GM21619 (cell line): Measurements from ENCODE around the gene PTPN20.
"Not testable (repeated sequence)": the region's sequence is repeated elsewhere in the genome, so short reads cannot be mapped to it uniquely, and the experiment has no call there.

ENCODE experiments used
- ATAC-seq: cut with Tn5 transposase; IDR thresholded peaks from one replicate; pipeline ENCODE4 v1.9.1; 2021; ENCODE audit not compliant: unreplicated experiment

Gene PTPN20

DNA sequence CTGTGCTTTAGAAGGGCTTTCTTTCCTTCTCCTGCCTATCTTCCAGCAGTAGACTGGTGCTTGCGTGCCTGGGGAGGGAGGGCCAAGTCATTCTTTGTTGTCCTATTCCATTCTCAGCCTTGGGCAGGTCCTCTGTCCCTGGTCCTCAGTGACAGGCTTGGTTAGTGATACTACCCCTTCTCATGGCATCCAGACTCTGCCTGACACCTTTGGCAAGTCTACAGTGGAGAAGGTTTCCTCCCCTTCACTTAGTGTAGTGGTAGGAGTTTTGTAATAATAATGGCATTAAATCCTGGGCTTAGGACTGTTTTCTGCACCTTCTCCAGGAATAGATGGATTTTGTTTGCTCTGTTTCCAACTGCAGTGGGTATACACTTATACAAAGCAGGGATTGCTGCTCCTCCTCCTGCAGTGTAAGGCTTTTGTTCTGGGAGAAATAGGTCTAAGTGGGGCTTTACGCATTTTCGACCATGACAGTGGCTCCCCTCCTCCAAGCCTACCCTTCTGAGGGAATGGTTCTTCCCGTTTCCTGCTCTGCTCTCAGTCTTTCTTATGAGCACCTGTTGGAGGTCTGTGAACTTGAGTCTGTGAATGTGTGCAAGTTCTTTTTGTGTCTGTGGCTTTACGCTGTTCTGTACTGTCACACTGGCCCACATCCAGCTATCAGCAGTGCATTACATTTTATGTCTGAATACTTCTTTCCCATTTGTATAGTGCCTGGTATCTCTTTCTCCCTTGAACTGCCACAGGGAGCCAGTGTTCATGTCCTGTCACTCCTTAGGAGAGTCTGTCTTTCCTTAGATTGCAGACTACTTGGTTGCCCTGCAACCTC lies 37.7 kb downstream of the PTPN20 start:
- ATAC-seq = not testable (repeated sequence)

DNA sequence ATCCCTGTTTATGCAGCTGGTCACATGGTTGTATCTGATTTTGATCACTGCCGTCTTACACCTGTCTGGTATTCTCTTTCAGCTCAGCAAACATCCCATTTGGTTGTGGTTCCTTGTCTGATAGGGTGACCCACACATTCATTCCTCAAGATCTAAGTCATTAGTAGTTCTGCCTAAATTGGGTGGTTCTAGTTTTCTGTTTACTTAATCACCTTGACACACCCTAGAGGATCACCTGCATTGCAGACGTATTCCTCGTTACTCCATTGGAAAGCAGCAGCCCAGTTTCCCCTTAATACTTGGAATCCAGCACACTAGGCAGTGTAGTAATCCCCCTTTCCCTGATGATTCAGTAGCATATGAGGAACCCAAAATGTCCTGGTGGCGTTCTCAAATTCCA lies 41.3 kb downstream of the PTPN20 start:
- ATAC-seq = not testable (repeated sequence)

DNA sequence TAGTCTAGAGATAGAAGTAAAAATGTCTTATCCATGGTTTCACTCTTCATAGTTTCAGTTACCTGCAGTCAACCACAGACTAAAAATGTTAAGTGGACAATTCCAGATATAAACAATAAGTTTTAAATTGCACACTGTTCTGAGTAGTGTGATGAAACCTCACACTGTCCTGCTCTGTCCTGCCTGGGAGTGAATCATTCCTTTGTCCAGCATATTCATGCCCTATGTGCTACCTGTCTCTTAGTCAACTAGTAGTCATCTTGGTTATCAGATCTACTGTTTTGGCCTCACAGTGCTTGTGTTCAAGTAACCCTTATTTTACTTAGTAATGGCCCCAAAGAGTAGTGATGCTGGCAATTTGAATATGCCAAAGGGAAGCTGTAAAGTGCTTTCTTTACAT lies 49.5 kb downstream of the PTPN20 start:
- ATAC-seq = not testable (repeated sequence)

DNA sequence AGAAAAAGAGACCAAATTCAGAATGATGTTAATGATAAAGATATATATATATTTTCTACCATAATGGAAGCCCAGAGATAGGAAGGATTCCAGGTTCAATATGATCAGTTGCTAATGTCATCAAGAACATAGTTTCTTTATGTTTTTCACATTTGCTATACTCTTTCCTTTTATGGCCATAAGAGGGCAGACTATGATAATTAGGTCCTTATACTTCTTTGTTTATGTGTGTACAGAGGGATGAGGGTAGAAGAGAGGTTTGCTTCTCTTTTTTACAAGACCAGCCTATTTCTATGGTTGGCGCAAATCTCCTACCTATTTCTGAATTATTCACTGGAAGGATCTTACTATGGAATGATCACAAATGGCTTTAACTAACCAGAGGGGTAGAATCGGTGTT lies 52.1 kb downstream of the PTPN20 start:
- not testable (repeated sequence) for ATAC-seq

DNA sequence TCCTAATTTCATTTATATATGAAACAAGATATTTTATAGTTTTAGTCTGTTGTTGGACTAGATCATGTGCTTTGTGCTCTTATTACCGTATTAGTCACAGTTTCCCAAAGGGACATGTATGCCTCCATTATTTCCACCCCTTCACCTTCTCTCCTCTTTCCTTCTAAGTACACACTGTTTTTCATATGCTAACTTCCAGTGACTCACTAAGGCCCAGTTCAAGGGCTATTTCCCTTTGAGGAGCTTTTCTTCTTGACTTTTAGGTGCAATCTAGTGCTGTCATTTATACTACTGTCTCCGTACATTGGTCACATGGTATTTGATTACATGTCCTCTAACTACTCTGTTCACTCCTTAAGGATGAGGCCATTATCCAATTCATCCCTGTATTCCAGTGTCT lies 55.8 kb downstream of the PTPN20 start:
- not testable (repeated sequence) for ATAC-seq

DNA sequence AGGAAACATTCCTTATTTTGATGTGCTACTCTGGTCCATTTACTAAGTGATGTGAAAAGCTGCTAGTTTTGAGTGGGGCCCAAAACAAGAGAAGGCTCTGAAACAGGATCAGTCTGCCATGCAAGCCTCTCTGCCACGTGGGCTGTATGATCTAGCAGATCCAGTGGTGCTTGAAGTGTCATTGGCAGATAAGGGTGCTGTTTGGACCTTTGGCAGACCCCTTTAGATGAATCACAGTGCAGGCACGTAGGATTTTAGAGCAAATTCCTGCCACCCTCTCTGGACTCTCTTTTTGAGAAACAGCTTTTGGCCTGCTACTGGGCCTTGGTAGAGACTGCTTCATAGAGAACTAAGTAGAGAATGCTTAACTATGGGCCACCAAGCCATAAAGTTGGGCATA lies 69.0 kb downstream of the PTPN20 start:
- ATAC-seq = not testable (repeated sequence)

DNA sequence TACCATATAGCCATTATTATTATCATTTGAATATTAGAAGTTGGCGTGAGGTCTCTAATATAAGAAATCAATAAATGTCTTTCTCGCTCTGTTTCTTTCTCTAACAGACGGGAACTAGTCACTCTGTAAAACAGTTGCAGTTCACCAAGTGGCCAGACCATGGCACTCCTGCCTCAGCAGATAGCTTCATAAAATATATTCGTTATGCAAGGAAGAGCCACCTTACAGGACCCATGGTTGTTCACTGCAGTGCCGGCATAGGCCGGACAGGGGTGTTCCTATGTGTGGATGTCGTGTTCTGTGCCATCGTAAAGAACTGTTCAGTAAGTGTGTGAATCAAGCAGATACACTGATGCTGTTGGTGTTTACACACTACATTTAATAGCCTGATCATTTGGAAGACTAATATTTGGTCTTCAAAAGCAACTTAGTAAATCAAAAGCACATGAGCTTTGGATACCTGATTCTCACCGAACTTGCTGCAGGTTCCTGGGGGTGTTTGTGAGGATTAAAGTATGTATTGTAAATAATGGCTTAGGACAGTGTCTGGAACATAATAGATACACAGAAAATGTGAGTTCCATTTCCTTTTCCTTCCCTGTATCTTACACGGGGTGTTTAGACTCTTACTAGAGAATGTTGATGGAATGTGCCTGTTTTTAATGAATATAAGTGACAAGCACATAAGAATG lies 76.2 kb downstream of the PTPN20 start:
- peak; percentile 84 for ATAC-seq

DNA sequence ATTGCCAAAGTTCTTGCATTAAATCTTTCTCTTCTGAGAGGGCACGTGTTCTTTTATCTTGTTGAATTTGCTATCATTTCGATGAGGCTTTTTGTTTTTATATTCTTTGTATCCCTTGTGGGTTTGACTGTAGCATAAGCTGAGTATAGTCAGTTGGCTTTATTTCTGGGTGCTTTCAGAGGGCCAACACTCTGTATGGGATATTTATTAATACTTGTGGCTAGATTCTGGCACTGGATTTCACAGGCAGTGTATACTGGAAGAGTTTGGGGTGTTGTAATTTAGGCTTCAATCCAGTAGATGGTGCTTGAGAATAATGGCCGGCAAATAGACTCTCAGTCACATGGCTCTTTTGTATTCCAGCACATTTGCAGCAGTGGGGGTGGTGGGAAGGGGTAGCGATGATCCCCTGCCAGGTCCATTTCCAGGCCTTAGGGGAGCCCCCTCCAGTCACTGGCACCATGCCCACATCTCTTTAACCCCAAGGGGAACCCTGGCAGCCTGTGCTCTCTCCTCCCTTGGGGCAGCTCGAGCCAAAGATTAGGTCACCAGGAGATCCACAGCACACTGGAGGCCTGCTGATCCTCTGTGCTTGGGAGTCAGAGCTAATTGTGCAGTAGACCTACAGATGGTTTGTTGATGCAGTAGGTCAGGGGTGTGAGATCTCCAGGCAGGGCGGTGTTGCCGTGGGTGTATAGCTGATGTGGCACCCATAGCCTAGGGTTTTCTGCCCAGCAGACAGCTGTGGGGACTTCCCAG lies 81.8 kb downstream of the PTPN20 start:
- no peak for ATAC-seq

DNA sequence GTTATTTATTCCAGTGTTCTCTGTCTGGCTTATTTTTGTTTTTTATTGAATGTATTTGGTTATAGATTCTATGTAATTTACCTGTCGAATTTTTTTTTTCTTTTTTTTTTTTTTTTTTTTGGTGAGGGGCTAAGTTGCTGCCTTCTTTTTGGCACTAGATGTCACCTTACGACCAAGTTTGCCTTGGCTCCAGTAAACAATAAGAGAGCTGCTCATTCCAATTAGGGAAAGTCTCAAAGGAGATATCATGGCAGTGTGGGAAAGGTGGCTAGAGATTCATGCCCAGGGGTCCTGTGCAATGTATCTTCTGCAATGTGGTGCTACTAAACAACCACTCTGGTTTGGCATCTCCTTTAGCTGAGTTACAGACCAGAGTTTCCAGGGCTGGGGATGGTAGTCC lies 84.0 kb downstream of the PTPN20 start:
- no peak for ATAC-seq

DNA sequence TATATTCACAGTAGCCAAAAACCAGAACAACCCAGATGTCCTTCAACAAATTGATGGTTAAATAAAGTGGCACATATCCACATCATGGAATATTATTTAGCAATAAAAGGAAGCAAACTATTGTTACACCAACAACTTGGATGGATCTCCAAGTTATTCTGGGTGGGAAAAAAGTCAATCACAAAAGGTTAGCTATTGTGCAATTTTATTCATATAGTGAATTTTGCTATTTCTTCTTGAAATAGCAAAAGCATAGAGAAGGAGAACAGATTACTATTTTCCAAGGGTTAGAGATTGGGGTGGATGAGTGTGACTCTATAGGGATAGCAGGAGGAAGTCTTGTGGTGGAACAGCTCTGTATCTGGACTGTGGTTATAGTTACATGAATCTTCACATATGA lies 87.0 kb downstream of the PTPN20 start:
- ATAC-seq = no peak

DNA sequence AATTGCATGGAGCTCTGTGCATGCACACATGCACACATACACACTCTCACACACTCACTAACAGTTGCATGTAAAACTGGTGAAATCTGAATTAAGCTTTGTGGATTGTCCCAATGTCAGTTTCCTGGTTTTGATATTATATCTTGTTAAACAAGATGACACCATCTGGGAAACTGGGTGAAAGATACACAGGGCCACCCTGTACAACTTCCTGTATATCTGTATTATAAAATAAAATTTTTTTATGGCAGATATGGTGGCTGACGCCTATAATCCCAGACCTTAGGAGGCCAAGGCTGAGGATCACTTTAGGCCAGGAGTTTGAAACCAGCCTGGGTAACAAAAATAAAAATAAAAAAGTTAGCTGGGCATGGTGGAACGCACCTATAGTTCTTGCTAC lies 87.4 kb downstream of the PTPN20 start:
- no peak for ATAC-seq

DNA sequence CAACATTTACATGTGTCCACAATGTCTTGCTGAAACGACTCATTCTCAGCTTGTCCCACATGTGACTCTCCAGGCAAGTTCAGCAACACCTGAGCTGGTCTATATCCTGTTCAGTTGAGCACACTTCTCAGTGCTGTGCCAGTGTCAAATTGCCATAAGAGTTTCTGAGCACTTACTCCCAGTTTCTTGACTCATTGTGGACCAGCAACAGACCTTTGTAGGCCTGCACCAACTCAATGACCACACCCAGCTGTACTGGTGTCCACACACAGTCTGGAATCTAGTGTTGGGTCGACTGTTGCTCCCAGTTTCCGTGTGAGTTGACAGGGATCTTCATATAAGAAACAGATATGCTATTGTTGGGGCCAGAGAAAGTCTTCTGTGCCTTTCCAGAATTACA lies 88.0 kb downstream of the PTPN20 start:
- no peak for ATAC-seq

DNA sequence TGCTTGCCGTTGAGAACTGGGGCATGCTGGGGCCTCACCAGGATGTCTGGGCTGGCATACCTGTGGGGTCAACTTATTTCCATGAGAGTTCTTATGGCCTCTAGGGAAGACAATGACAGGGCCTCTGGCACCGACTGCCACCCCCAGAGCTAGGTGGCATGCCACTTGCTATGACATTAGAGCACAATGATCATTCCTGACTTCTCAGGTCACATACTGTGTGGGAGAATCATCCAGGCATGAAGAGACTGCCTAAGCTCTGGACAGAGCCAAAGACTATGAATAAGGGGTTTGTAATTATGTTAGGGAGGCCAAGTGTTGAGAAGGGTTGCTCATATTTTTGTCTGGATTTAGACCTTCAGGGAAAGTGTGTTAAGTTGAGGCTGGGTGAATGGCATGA lies 97.5 kb downstream of the PTPN20 start:
- no peak for ATAC-seq

DNA sequence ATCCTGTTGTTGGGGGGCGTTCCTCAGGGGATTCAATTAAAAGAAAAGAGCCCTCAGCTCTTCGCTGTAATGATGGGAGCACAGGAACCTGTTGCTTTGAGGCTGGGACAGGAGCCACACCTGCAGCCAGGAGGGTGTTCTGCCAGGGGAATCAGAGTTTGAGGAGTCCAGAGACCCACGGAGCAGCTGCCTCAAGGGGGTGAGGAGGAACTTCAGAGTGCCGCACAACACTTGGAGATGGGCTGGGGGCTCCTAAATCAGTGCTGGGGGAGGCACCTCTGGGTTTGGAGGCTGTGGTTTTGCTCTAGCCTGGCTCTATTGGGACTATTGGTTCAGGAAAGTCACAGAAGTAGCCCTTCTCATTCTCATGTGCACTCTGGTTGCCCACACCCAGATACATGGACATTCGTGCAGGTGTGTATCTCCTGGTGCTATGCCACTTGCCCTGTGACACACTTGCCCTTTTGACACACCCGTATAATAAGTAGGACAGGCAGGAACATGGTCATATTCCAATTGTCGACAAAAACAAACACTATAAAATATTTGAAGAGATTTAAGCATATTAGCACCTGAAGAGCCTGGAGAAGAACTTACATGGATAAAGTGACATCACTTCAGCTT lies 98.1 kb downstream of the PTPN20 start:
- no peak for ATAC-seq

DNA sequence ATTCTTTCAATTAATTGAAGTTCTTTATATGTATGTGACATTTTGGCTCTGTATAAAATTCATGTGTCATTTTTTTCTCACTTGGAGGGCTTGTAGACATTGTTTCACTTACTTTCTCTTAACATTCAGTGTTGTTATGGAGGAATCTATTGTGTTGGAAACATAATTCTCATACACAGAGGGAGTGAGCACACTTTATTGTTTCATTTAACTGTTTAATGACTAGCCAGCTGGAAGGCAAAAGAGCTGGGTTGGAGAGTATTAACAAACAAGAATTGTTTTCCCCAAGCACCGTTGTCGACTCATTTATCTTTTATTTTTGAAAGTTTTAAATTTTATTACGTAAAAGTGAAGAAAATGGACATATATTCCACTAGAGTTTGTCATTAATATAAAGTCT lies 98.8 kb downstream of the PTPN20 start:
- no peak for ATAC-seq

DNA sequence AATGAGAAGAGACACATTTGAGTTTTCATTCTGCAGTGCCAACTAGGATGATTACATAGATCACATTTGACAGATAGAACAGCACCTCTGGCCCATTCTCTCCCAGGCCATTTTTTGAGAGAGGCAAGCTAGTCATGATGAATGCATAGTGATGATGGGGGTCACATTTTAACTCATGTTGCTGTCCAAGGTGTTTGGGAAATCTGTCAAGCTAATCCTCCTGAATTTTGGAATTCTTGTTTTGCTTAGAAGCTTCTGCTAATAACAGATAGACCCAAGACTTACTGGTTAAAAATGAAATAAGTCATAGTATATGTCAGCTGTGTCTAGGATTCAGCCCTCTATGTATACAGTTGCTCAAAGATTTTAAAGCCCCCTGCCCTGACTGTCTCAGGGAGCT lies 101.0 kb downstream of the PTPN20 start:
- no peak for ATAC-seq

DNA sequence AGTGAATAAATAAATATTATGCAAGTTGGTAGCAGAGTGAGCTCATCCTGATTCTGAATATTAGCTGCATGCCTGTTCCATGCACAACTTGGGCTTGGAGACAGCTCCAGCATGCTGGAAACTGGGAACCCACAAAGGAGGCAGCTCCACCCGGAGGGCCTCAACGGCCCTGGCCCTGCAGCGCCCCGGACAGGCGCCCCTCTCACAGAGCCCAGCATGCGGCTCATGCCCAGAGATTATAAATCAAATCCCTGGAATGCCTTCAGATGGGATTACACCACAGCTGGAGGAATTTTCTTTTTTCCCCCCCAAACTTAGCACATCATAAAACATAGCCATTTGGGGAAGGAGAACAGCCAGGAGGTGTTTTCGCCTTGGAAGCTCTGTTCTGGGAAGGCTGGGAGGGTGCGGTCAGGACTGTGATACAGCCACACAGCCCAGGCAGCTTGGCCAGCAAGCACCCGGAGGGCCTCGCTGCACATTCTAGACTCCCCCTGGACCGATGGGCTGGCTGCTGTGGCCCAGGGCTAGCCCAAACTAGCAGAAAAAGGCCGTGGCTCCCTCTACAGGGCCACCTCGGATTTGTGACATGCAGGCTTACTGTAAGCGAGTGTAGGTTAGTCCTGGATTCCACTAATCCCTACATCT lies 102.4 kb downstream of the PTPN20 start:
- ATAC-seq = no peak

DNA sequence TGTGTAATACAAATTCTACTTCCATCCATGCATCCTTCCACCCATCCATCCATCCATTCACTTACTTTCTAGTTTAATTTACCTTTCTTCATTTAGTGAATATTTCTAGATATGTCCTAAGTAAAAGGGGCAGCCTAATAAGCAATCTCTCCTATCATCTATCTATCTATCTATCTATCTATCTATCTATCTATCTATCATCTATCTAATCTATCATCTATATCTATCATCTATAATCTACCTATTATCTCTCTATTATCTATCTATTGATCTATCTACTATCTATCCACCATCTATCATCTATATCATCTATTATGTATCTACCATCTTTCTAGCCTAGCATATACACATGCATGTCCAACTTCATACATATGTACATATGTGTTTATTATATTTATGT lies 104.2 kb downstream of the PTPN20 start:
- ATAC-seq = no peak

DNA sequence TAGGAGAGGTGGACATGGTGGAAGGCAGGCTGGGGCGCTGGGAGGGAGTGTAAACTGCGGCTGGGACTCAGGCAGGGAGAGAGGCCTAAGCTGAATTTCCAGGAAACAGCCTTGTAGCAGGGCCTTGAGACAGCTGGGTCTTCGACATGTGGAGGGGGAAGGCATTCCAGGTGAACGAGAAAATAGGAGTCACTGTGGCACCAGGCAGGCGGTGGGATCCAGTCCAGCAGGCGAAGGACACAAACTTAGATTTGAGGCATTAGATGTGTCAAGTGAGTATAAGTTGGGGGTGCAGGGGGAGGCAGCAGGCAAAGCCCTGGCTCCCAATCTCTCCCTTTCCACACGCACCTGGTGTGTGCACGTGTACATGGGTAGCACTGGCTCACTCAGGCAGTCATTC lies 105.3 kb downstream of the PTPN20 start:
- no peak for ATAC-seq

DNA sequence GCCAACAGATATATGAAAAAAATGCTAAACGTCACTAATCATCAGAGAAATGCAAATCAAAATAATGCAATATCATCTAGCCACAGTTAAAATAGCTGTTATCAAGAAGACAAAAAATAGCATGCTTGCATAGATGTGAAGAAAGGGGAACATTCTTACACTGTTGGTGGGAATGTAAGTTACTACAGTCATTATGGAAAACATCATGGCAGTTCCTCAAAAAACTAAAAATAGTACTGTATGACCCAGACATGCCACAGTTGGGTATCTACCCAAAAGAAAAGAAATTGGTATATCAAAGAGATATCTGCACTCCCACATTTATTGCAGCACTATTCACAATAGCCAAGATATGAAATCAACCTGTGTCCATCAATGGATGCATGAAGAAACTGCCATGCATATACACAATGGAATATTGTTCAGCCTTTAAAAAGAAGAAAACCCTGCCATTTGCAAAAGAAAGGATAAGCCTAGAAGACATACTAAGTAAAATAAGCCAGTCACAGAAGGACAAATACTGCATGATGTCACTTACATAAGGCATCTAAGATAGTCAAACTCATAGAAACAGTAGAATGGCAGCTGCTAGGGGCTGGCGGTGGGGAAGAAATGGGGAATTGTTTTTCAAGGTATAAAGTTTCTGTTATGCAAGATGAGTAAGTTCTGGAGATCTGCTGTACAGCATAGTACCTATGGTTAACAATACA lies 107.0 kb downstream of the PTPN20 start:
- no peak for ATAC-seq
